Activated naive CD8-positive, alpha-beta T cell treated with anti-CD3 and anti-CD28 coated beads, Interleukin-2, amount 50 U/mL, for 16 hours (primary cell): ENCODE measurements around the gene FAF1.
"Not testable (repeated sequence)": the region's sequence is repeated elsewhere in the genome, so short reads cannot be mapped to it uniquely, and the experiment has no call there.

Experiments
- DNase-seq: peaks from one replicate; pipeline ENCODE4 v3.0.0-alpha.2; 2020; ENCODE audit warnings: low read depth, low spot score

FAF1 gene

DNA sequence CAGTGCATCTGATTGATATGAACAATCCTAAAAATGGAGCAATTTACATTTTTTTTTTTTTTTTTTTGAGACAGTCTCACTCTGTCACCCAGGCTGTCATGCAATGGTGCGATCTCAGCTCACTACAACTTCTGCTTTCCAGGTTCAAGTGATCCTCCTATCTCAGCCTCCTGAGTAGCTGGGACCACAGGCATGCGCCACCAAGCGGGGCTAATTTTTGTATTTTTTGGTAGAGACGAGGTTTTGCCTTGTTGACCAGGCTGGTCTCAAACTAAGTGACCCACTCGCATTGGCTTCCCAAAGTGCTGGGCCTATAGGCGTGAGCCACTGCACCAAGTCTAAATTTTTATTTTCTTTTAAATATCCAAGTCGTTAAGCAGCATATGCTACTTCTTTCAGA is 109.0 kb downstream of the FAF1 start:
- DNase-seq = no peak

DNA sequence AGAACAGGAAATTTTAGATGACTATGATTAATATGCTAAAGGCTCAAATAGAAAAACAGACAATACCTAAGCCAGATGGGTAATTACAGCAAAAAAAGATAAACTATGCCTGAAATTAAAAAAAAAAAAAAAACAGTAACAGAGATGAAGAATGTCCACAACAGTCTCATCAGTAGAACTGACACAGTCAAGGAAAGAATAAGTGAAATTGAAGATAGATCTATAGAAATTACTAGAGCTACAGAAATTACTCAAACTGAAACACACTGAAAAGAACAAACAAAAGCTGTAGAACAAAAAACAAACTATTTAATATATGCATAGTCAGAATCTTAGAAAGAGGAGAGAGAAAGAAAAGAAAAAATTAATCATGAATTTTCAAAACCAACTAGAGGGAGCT is 112.8 kb downstream of the FAF1 start:
- DNase-seq = no peak

DNA sequence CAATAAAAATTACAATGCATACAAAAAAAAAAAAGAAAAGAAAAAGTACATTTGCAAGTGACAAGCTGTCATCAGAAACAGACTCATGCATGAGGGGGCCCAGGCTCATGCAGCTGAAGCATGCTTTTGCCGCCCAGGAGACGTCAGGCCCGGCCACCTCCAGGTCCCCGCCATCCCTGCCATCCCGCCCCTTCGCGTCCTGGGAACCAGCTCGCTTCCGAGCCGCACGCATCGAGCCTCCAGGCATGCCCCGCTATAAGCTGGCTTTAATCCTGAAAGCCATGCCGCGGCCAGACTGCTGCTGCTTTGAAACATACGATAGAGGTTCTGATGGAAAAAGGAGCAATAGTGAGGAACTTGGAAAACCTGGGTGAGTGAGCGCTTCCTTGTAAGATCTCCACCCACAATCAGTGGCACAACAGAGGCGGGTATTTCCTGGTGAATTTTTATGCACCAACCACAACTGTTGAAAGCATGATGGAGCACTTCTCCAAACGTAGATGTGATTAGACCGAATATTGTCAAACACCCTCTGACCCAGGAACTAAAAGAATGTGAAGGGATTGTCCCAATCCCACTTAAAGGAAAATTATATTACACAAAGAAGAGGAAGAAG is 113.7 kb downstream of the FAF1 start:
- no peak for DNase-seq

DNA sequence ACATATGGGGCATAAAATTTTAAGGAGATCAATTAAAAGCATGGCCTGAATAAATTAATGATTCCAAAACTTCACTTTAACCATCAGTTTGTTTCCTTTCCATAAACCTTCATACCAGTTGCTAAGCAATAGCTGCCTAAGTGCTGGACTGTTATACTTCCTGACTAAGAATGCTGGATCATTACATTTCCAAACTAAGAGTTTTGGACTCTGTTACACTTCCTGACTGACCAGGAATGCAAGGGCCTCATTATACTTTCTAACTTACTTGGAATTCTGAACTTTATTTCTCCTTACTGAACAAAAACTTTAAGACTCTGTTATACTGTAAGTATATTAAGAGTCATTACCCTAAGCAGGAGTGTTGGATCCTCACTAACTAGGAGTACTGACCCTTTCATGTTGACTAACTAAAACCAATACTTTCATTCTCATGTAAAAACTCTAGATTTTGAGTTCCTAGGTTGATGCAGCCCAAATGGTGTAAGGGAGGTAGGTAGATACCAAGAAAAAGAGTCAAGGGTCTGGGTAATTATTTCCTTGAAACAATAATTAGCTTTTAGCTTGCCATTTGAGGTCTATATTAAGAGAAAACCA is 118.2 kb downstream of the FAF1 start:
- no peak for DNase-seq

DNA sequence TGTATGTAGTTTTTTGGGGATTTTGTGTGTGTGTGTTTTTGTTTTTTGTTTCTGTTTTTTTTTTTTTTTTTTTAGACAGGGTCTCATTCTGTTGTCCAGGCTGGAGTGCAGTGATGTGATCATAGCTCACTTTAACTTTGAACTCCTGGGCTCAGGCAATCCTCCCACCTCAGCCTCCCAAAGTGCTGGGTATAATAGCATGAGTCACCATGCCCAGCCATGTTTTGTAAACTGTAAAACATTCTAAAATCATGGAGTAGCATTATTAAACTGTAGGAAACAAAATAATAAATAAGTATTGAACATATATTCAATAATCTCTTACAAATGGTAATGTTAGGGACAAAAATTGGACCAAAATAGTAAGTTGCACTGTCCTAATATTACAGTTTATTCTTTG is 124.0 kb downstream of the FAF1 start:
- no peak for DNase-seq

DNA sequence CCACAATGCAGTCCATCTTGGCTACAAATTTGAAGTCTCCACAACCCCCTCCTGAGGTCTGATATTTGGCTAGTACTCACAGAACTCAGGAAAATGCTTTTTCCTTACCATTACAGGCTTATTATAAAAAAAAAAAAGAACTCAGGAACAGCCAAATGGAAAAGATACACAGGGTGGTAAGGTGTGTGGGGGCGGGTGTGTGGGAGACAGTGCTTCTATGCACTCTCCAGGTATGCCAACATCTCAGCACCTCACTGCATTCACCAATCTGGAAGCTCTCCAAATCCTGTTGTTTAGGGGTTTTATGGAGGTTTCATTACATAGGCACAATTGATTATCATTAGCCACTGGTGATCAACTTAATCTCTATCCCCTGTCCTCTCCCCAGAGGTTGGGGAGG is 126.9 kb downstream of the FAF1 start:
- no peak for DNase-seq

DNA sequence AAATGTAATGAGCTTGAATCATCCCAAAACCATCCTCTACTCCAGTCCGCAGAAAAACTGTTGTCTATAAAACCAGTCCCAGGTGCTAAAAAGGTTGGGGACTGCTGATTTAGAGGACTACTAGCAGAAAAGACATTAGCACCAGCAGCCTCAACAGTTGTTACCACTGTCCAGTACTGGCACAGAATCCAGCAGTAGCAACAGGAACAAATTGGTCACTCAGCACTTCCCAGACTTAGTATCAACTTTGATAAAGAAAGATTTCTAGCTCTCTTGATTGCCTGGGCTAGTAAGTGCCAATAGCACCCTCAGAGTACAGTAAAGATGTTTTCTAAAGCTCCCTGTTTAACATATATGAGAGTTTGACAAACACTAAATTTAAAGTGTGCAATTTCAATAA is 127.9 kb downstream of the FAF1 start:
- DNase-seq = no peak

DNA sequence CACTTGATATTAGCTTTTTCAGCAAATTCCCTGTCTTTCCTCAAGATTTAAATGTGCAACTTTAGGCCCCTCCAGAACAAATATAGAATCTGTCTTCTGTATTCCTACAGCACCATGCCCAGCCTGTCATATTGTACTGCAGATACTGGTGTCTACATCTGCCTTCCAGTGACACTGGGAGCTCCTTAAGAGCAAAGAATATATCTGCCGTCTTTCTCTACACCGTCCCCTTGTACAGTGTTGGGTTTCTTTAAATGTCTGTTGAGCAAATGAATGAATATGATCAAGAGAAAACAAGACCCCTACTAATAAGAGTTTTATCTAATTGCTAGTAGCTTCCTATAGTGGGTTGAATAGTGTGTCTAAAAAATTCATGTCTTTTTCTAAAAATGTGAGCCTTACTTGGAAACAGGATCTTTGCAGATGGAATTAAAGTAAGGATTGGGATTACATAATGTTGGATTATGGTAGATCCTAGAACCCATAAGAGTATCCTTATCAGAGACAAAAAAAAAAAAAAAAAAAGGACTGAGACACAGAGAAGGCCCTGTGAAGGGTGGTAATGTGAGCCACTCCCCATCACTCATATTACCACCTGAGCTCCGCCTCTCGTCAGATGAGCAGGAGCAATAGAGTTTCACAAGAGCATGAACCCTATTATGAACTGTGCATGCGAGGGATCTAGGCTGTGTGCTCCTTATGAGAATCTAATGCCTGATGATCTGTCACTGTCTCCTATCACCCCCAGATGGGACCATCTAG is 128.6 kb downstream of the FAF1 start:
- DNase-seq = no peak

DNA sequence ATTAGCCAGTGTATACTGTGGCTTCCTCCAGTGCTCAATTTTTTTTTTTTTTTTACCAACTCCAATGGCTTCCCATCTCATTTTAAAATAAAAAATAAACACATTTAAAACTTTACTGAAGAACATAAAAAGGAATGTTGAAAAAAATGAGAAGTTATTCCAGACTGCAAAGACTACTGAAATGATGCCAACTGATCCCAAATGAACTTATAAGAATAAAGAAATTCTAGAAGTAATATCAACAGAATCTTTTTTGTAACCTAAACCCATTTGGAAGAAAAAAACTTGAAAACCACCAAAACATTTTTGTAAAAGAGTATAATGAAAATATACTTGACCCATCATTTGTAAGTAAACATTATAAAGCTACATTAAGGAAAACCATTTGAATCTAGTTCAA is 129.4 kb downstream of the FAF1 start:
- no peak for DNase-seq

DNA sequence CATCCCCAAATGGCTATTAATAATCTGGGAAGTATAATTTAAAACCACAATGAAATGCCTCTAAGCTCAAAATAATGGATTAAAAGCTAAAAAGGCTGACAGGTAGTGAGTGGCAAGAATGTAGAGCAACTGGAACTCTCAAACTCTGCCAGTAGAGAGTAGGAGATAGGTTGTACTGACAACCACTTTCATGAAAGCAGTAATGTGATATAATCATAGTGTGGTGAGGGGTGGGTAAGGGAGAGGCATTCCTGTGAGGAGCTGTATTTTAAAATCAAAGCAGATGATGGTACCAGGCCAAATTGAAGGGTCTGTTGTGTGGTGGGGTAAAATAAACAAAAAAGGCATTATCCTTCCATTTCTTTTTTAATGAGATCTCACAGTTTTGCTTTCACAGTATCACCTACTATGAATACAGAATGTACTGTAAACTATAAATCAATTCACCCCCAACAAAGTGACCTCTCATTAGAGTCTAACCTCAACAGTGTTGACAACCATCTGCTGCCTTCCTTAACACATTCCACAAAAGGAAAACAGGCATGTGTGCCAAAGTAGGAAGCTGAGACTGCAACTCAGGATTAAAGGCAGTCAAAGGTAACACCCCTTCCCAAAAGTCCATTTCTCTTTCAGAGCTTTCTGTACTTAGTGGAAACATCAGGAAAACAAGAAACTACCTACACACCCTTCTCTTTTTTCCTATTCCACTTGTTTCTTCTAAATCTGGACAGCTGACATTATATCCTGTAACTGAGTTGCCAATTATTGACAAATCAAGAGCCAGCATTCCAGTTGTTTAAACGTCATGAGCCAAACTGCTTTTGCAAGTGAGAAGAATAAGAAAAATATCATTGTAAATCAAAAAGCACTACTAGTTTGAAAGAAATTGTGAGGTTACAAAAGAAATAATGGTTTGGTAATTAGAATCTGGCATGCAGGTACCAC is 130.8 kb downstream of the FAF1 start:
- DNase-seq = no peak

DNA sequence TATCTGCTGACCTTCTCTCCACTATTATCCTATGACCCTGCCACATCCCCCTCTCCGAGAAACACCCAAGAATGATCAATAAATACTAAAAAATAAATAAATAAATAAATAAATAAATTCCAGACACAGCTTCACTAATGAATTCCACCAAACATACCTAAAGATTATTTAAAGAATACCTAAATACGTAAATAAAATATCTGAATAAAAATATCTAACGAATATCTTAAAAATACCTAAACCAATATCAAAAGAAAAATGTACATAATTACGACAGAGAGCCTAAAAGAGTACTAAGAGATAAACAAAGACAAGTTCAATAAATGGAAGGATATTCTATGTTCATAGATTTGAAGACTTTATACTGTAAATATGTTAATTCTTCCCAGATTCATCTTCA is 132.5 kb downstream of the FAF1 start:
- DNase-seq = no peak

DNA sequence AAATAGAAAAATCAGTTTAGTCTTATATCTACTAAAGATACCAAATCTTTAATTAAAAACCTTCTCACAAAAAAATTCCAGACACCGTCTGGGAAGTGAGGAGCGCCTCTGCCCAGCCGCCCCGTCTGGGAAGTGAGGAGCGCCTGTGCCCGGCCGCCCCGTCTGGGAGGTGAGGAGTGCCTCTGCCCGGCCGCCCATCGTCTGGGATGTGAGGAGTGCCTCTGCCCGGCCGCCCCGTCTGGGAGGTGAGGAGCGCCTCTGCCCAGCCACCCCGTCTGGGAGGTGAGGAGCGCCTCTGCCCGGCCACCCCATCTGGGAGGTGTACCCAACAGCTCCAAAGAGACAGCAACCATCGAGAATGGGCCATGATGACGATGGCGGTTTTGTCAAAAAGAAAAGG is 133.3 kb downstream of the FAF1 start:
- not testable (repeated sequence) for DNase-seq

DNA sequence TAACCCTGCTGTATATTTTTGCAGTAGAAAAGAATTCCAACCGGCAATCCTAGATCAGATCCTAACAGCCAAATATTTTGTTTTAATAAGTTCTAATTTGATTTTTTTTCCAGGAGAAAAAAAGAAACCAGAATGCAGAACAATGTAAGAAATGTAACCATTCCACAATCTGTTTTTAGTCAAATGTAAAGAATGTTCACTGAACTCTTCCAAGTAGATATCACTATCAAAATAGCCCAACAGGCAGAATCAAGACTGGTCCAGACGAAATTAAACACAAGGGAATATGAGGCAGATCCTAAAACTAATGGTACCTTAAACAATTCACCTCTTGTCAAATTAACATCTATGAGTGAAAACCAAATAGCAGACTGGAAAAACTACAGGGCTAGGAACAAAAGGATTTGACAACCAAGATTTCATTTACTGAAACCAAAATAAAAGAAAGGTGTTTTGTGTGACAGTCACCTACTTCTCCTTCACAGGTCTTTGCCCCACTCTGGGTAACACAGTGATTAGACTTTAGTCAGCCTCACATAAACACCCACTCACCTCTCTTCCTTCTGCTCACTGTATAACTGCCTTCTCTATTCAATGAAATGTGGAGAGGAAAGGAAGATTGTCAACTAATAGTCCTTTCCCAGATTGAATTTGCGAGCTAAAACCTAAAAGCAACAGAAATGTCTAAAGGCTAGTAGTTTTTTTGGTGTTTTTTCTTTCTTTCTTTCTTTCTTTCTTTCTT is 137.9 kb downstream of the FAF1 start:
- DNase-seq = no peak

DNA sequence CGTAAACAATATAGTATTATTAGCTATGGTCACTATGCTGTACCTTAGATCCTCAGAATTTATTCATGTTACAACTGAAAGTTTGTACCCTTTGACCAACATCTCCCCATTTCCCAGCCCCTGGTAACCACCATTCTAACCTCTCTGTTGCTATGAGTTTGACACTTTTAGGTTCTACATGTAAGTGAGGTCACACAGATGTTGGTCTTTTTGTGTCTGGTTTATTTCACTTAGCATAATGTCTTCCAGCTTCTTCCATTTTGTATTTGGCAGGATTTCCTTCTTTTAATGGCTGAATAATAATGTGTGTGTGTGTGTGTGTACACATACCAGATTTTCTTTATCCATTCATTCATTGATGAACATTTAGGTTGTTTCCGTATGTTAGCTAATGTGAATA is 139.5 kb downstream of the FAF1 start:
- DNase-seq = no peak

DNA sequence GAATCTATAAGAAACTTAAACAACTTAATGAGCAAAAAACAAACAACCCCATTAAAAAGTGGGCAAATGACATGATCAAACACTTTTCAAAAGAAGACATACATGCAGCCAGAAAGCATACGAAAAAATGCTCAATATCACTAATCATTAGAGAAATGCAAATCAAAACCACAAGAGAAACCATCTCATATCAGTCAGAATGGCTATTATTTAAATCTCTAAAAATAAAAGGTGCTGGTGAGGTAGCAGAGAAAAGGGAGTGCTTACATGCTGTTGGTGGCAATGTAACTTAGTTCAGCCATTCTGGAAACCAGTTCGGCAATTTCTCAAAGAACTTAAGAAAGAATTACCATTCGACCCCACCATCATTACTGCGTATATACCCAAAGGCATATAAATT is 147.7 kb downstream of the FAF1 start:
- no peak for DNase-seq

DNA sequence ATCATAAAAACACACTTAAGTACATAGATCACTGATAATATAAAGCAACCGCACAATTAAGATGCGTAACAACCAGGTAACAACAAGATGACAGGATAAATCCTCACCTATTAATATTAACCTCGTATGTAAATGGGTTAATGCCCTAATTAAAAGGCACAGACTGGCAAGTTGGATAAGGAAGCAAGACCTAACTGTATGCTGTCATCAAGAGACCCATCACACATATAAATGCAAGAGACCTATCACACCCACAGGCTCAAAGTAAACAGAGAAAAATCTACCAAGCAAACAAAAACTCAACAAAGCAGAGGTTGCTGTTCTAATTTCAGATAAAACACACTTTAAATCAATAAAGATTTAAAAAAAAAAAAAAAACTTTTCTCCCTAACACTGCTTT is 151.8 kb downstream of the FAF1 start:
- DNase-seq = no peak

DNA sequence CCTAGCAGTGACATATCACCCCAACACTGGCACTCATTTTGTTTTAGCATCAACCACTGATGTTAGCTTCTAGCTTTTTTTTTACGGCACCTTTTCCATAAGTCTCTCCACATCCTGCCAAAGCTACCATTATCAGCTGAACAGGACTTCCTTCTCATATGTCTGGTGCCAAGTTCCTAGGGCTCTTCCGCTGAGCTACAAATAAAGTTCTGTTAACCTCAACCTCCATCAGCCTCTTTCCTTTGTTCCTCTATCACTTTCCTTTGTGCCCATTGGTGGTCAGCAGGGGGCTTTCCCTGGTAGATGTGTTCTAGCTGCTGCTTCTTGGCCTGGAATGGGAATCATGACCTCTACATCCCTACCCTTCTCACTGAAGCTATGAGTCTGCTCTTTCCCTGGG is 163.8 kb downstream of the FAF1 start:
- DNase-seq = no peak

DNA sequence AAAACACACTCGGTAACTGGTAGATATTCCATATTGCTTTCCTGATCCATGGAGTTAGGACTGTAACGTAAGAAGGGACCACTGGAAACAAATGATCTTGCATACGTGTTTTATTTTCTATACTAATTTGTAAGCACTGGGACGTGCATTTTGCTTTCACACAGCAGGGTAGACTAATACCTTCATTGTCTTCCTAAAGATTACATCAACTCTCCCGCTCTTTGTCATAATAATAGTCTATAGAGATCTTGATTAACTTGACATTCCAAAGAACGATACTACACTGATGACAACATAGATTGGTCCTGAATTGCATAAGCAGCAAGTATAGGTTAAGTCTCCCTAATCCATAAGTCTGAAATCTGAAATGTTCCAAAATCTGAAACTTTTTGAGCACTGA is 166.5 kb downstream of the FAF1 start:
- DNase-seq = no peak

DNA sequence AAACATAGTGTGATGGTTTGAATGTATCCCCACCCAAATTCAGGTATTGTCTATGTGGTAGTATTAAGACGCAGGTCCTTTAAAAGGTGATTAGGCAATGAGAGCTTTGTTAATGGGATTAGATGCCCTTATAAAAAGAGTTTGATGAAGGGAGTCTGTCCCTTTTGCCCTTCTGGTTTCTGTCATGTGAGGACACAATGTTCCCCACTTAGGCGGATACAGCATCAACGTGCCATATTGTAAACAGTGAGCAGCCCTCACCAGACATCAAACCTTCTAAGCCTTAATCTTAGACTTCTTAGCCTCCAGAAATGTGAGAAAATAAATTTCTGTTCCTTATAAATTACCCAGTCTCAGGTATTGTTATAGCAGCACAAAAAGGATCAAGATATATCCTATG is 172.8 kb downstream of the FAF1 start:
- no peak for DNase-seq

DNA sequence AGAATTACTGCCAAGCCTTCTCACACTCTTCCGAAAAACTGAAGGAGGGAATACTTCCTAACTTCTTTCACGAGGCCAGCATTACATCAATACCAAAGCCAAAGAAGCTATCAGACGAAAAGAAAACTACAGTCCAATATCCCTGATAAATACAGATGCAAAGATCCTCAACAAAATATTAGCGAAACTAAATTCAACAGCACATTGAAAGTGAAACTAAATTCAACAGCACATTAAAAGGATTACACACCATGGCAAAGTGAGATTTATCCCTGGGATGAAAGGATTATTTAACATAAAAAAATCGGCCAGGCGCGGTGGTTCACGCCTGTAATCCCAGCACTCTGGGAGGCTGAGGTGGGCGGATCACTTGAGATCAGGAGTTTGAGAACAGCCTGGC is 176.8 kb downstream of the FAF1 start:
- DNase-seq = no peak

DNA sequence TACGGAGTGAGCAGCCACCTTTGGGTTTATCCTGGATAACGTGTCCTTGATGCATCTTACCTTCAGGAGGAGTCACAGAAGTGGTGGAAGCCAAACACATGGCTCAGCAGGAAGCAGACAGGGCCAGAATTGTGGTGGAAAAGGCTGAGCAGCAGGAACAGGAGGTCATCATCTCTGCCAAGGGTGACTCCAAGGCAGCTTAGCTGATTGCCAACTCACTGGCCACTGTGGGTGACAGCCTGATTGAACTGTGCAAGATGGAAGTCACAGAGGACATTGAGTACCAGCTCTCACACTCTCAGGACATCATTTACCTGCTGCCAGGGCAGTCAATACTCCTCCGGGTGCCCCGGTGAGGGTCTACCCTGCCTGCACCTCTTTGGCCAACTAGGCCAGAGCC is 179.3 kb downstream of the FAF1 start:
- no peak for DNase-seq

DNA sequence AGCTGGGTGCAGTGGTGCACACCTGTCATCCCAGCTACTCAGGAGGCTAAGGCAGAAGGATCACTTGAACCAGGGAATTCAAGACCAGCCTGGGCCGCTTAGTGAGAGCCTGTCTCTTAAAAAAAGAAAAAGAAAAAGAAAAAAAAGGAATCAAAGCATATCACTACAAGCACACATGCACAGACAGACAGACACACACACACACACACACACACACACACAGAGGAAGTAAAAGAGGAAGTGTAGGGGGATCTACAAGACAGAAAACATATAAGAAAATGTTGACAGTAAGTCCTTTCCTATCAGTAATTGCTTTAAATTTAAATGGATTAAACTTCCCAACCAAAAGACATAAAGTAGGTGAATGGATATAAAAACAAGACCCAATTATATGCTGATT is 180.3 kb downstream of the FAF1 start:
- DNase-seq = no peak
